H1 (cell line): ENCODE data around the gene SYDE2. TPM values are rescaled to one million over a fixed set of nuclear protein-coding genes. Genes with fewer than 3 reads are reported as not detected.

Experiments used
- CTCF ChIA-PET: fragments of 300-600 bp; sonication (Branson Sonifier 250); formaldehyde crosslinking; loops from one replicate; lab custom pipeline; 2021; ENCODE audit not compliant: partially characterized antibody; lab: Charles Lee
- POLR2A ChIA-PET: fragments of 300-600 bp; sonication (Branson Sonifier 250); formaldehyde crosslinking; loops from one replicate; lab custom pipeline; 2021; ENCODE audit warnings: inconsistent platforms; ENCODE audit not compliant: partially characterized antibody; lab: Charles Lee
- DNase-seq, 2 experiments: peaks; one replicate each; pipeline versions ENCODE4 v3.0.0 to v3.0.0-alpha.2; 2010 to 2022; ENCODE audit warnings: low spot score in 2 of 2, low read depth in 1 of 2, mixed read lengths in 1 of 2
- FAIRE-seq: peaks from 2 replicates; lab custom pipeline; 2011; peaks lifted over from hg19 to GRCh38; lab: Jason Lieb, UNC
- H2AFZ ChIP-seq: 2 replicates; pipeline ENCODE4 v1.8.1; 2012; ENCODE audit warnings: low read length, inconsistent platforms
- H2AK5ac ChIP-seq: 2 replicates; pipeline ENCODE4 v1.6.1; 2013; ENCODE audit warnings: low read depth, low read length
- H2BK120ac ChIP-seq: replicated peaks from 2 replicates; pipeline ENCODE3; 2013; ENCODE audit warnings: low read depth, low read length, inconsistent platforms
- H2BK12ac ChIP-seq: 2 replicates; pipeline ENCODE4 v1.6.1; 2013; ENCODE audit warnings: low read depth, low read length
- H2BK15ac ChIP-seq: 2 replicates; pipeline ENCODE4 v1.6.1; 2013; ENCODE audit warnings: low read length
- H2BK20ac ChIP-seq: 2 replicates; pipeline ENCODE4 v1.6.1; 2013; ENCODE audit warnings: low read length
- H2BK5ac ChIP-seq: 2 replicates; pipeline ENCODE4 v1.6.1; 2013; ENCODE audit warnings: low read depth, low read length
- H3K14ac ChIP-seq: 2 replicates; pipeline ENCODE4 v1.6.1; 2013; ENCODE audit warnings: inconsistent platforms; ENCODE audit not compliant: insufficient read length
- H3K18ac ChIP-seq: 2 replicates; pipeline ENCODE4 v1.6.1; 2013; ENCODE audit warnings: low read length; ENCODE audit errors: extremely low read depth
- H3K23ac ChIP-seq: 2 replicates; pipeline ENCODE4 v1.6.1; 2013; ENCODE audit warnings: inconsistent platforms; ENCODE audit not compliant: insufficient read length
- H3K23me2 ChIP-seq: 2 replicates; pipeline ENCODE4 v1.6.1; 2013; ENCODE audit warnings: low read depth, low read length
- H3K27ac ChIP-seq: 2 replicates; pipeline ENCODE4 v1.6.1; 2011; ENCODE audit warnings: low read depth, low read length, inconsistent platforms
- H3K27me3 ChIP-seq, 4 experiments: replicated peaks in 1 of 4; 1 replicate in 1 of 4; 2 replicates in 3 of 4; pipeline versions ENCODE4 v1.6.1 to v1.8.1; 2011 to 2013; ENCODE audit warnings: low read length in 3 of 4, mild to moderate bottlenecking in 3 of 4, inconsistent platforms in 2 of 4, mixed read lengths in 2 of 4, moderate library complexity in 1 of 4; ENCODE audit not compliant: control insufficient read depth in 3 of 4, insufficient read depth in 3 of 4; ENCODE audit errors: extremely low read depth in 1 of 4
- H3K36me3 ChIP-seq, 4 experiments: 2 replicates each; pipeline versions ENCODE4 v1.6.1 to v1.8.1; 2011 to 2013; ENCODE audit warnings: mild to moderate bottlenecking in 4 of 4, low read length in 3 of 4, moderate library complexity in 2 of 4, control low read depth in 1 of 4, inconsistent platforms in 1 of 4; ENCODE audit not compliant: insufficient read depth in 4 of 4, control insufficient read depth in 2 of 4
- H3K4ac ChIP-seq: replicated peaks from 2 replicates; pipeline ENCODE3; 2013; ENCODE audit warnings: low read length, low read depth, mixed read lengths, inconsistent platforms; ENCODE audit not compliant: insufficient read length
- H3K4me1 ChIP-seq, 4 experiments: replicated peaks in 1 of 4; 1 replicate in 1 of 4; 2 replicates in 3 of 4; pipeline versions ENCODE4 v1.6.1 to v1.8.1; 2011 to 2013; ENCODE audit warnings: low read length in 3 of 4, inconsistent platforms in 2 of 4, mixed read lengths in 1 of 4; ENCODE audit not compliant: insufficient read depth in 4 of 4, control insufficient read depth in 3 of 4
- H3K4me2 ChIP-seq, 2 experiments: 2 replicates each; pipeline versions ENCODE4 v1.6.1 to v1.8.1; 2011 to 2013; ENCODE audit warnings: low read depth in 2 of 2, low read length in 2 of 2, control low read depth in 1 of 2, inconsistent platforms in 1 of 2, mild to moderate bottlenecking in 1 of 2; ENCODE audit not compliant: insufficient read depth in 1 of 2
- H3K4me3 ChIP-seq, 4 experiments: fragments of 200-600, 300-600 bp in 1 of 4; sonication (generic), shearing (Covaris generic), sonication (Bioruptor Twin) in 1 of 4; 2 replicates each; pipeline versions ENCODE4 v1.5.1 to v1.8.1; 2011 to 2016; ENCODE audit warnings: low read length in 4 of 4, low read depth in 3 of 4, control low read depth in 2 of 4, inconsistent platforms in 2 of 4, mild to moderate bottlenecking in 2 of 4, mixed read lengths in 1 of 4, moderate library complexity in 1 of 4; ENCODE audit not compliant: insufficient read depth in 2 of 4; ENCODE audit errors: extremely low read depth in 1 of 4
- H3K56ac ChIP-seq: replicated peaks from 2 replicates; pipeline ENCODE3; 2013; ENCODE audit warnings: low read depth, mild to moderate bottlenecking, mixed read lengths, low read length, inconsistent platforms; ENCODE audit not compliant: insufficient read length
- H3K79me1 ChIP-seq: 2 replicates; pipeline ENCODE4 v1.6.1; 2013; ENCODE audit warnings: low read depth, low read length, control low read depth
- H3K79me2 ChIP-seq, 2 experiments: 2 replicates each; pipeline versions ENCODE4 v1.6.1 to v1.8.1; 2012 to 2013; ENCODE audit warnings: low read length in 2 of 2, mild to moderate bottlenecking in 2 of 2, inconsistent platforms in 1 of 2; ENCODE audit not compliant: insufficient read depth in 2 of 2, control insufficient read depth in 1 of 2
- H3K9ac ChIP-seq, 4 experiments: replicated peaks in 1 of 4; 1 replicate in 1 of 4; 2 replicates in 3 of 4; pipeline versions ENCODE4 v1.6.1 to v1.8.1; 2011 to 2013; ENCODE audit warnings: low read depth in 3 of 4, low read length in 3 of 4, control low read depth in 2 of 4, mild to moderate bottlenecking in 2 of 4, moderate library complexity in 2 of 4, inconsistent platforms in 1 of 4; ENCODE audit errors: extremely low read depth in 1 of 4
- H3K9me3 ChIP-seq, 2 experiments: 2 replicates each; pipeline versions ENCODE4 v1.6.1 to v1.8.1; 2012 to 2013; ENCODE audit warnings: mild to moderate bottlenecking in 2 of 2, moderate library complexity in 2 of 2, control low read depth in 1 of 2, inconsistent platforms in 1 of 2, low read depth in 1 of 2, low read length in 1 of 2, mixed read lengths in 1 of 2; ENCODE audit not compliant: insufficient read depth in 2 of 2
- H4K20me1 ChIP-seq, 2 experiments: replicated peaks in 1 of 2; 2 replicates each; pipeline versions ENCODE3 to v1.8.1; 2011 to 2013; ENCODE audit warnings: inconsistent platforms in 2 of 2, low read length in 2 of 2, mild to moderate bottlenecking in 1 of 2; ENCODE audit not compliant: insufficient read depth in 2 of 2, control insufficient read depth in 1 of 2
- H4K5ac ChIP-seq: 2 replicates; pipeline ENCODE4 v1.6.1; 2013; ENCODE audit warnings: low read length, low read depth, mixed read lengths, inconsistent platforms; ENCODE audit not compliant: insufficient read length
- H4K8ac ChIP-seq: 2 replicates; pipeline ENCODE4 v1.8.0; 2013; ENCODE audit warnings: mild to moderate bottlenecking, moderate library complexity, low read length, inconsistent platforms; ENCODE audit not compliant: insufficient read depth; ENCODE audit errors: extremely low read depth
- H4K91ac ChIP-seq: replicated peaks from 2 replicates; pipeline ENCODE3; 2013; ENCODE audit warnings: low read length, mixed read lengths, inconsistent platforms; ENCODE audit not compliant: insufficient read length
- CTCF ChIP-seq, 3 experiments: IDR thresholded peaks; 1 replicate in 2 of 3; 2 replicates in 1 of 3; pipeline versions ENCODE4 v1.5.1 to v1.6.1; 2011; ENCODE audit warnings: low read length in 3 of 3, mild to moderate bottlenecking in 3 of 3, inconsistent platforms in 2 of 3, low read depth in 1 of 3, moderate library complexity in 1 of 3; ENCODE audit not compliant: insufficient read depth in 1 of 3; ENCODE audit errors: control extremely low read depth in 1 of 3
- EP300 ChIP-seq, 2 experiments: IDR thresholded peaks; 1 replicate in 1 of 2; 2 replicates in 1 of 2; pipeline ENCODE4 v1.6.1; 2011 to 2012; ENCODE audit warnings: low read depth in 2 of 2, low read length in 2 of 2, mild to moderate bottlenecking in 2 of 2, borderline replicate concordance in 1 of 2, inconsistent platforms in 1 of 2, moderate library complexity in 1 of 2
- JUND ChIP-seq: IDR thresholded peaks from 2 replicates; pipeline ENCODE4 v1.6.1; 2011; ENCODE audit warnings: mild to moderate bottlenecking, improper control_type of control experiment, low read length
- MAX ChIP-seq: IDR thresholded peaks from 2 replicates; pipeline ENCODE4 v1.6.1; 2012; ENCODE audit warnings: inconsistent platforms
- PHF8 ChIP-seq: fragments of 200-600 bp; sonication (generic); conservative IDR thresholded peaks from 2 replicates; pipeline ENCODE4 v1.7.1; 2012; ENCODE audit warnings: low read depth, mild to moderate bottlenecking, inconsistent platforms, low read length, moderate library complexity
- POLR2AphosphoS5 ChIP-seq: IDR thresholded peaks from 2 replicates; pipeline ENCODE4 v1.6.1; 2011; ENCODE audit warnings: low read depth, low read length
- RBBP5 ChIP-seq: IDR thresholded peaks from 2 replicates; pipeline ENCODE4 v1.7.1; 2012; ENCODE audit warnings: low read depth, mild to moderate bottlenecking, inconsistent platforms, low read length, moderate library complexity, borderline replicate concordance
- RFX5 ChIP-seq: IDR thresholded peaks from 2 replicates; pipeline ENCODE4 v1.6.1; 2011; ENCODE audit warnings: low read depth, low read length, improper control_type of control experiment, borderline replicate concordance
- RXRA ChIP-seq: IDR thresholded peaks from 2 replicates; pipeline ENCODE4 v1.6.1; 2011; ENCODE audit warnings: low read depth, mild to moderate bottlenecking, low read length, moderate library complexity; ENCODE audit not compliant: insufficient read depth
- SP2 ChIP-seq: IDR thresholded peaks from 2 replicates; pipeline ENCODE4 v1.6.1; 2012; ENCODE audit warnings: mild to moderate bottlenecking, low read length, inconsistent platforms
- SP4 ChIP-seq: IDR thresholded peaks from 2 replicates; pipeline ENCODE4 v1.6.1; 2012; ENCODE audit warnings: low read length, inconsistent platforms
- SRF ChIP-seq: IDR thresholded peaks from 2 replicates; pipeline ENCODE4 v1.6.1; 2011; ENCODE audit warnings: mild to moderate bottlenecking, low read depth, low read length, moderate library complexity
- polyA plus RNA-seq, 7 experiments: library from polyadenylated mRNA; depleted of rRNA in 3 of 7; stranded (reverse) in 5 of 7; unstranded in 2 of 7; fragments of >200 nt in 5 of 7; fragments of 200-250 nt in 2 of 7; gene quantifications; 1 replicate in 5 of 7; 2 replicates in 1 of 7; 4 replicates in 1 of 7; pipeline versions ENCODE4 v1.2.1 to v1.2.3, GENCODE V29; 2011 to 2013; ENCODE audit warnings: missing spikeins in 2 of 7, mixed read lengths in 2 of 7
- total RNA-seq: library from RNA; stranded (reverse); fragmentation: NEBNext Ultra II Directional; extraction: Animal tissue kit (Norgen Biotek cat#: 25700); gene quantifications from 2 replicates; pipeline ENCODE4 v1.2.1, GENCODE V29; 2021

The SYDE2 gene
- total and polyA plus RNA-seq, 2 of the 8 experiments (the other 6 are each of a cell fraction or from before 2014, with no cell fraction given) = 1.6 to 14.6 TPM

DNA sequence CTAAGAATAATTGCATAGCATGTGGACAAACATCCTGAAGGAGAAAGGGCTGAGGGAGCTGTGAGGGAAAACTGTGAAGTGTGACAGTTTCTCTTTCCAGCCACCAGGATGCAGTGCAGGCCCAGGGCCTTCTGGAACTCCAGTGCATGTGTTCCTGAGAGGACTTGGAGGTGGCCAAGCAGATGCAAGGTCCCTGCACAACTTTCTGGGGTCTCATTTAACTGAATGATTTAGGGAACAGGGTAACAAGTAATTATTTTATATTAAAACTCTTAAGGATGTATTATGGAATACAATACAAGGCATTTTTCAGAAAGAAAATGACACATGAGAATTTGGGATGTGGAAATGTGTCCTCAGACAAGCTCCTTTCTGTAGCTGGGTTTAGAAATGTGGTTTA is 91.3 kb downstream of the SYDE2 start:
- no peaks in the 10 kb centered on the region for H3K36me3 ChIP-seq
- no peak overlapping the region for H3K18ac ChIP-seq
- no peaks in the 10 kb centered on the region for H3K4me1 ChIP-seq
- H2BK12ac ChIP-seq = no peak overlapping the region
- H2BK5ac ChIP-seq = no peak overlapping the region
- H3K23ac ChIP-seq = no peak overlapping the region
- CTCF ChIA-PET = interaction anchor here (0.6 to 9.2 kb wide), 47 partner anchors 13 to 988 kb away, joined by 3 to 141 read pairs (median 4); partner anchors contain the start of genes C1orf52 and SYDE2
- no peak overlapping the region for H3K14ac ChIP-seq
- H3K4ac ChIP-seq = no peak overlapping the region
- no peak overlapping the region for H3K9ac ChIP-seq
- no peak overlapping the region for H3K56ac ChIP-seq
- no peaks in the 10 kb centered on the region for H3K23me2 ChIP-seq
- no peak overlapping the region for H3K4me3 ChIP-seq
- DNase-seq (peak in 1 of 2 experiments; percentile 50), FAIRE-seq (peak; percentile 96)
- no peaks in the 10 kb centered on the region for H4K20me1 ChIP-seq
- H3K27me3 ChIP-seq = no peaks in the 10 kb centered on the region
- no peaks in the 10 kb centered on the region for H3K79me1 ChIP-seq
- no peak overlapping the region for H2BK15ac ChIP-seq
- no peaks in the 10 kb centered on the region for H3K9me3 ChIP-seq
- H2AK5ac ChIP-seq = no peak overlapping the region
- no peak overlapping the region for H4K5ac ChIP-seq
- no peak overlapping the region for H3K27ac ChIP-seq
- no peak overlapping the region for H4K8ac ChIP-seq
- H2BK20ac ChIP-seq = no peak overlapping the region
- no peaks in the 10 kb centered on the region for H3K79me2 ChIP-seq
- no peak overlapping the region for H2BK120ac ChIP-seq
- H4K91ac ChIP-seq = no peak overlapping the region
- no peak overlapping the region for H3K4me2 ChIP-seq
- POLR2A ChIA-PET = interaction anchor here (0.8 to 2.2 kb wide), 2 partner anchors 79 to 150 kb away, joined by 3 to 7 read pairs; partner anchors contain the start of gene C1orf52
- H2AFZ ChIP-seq = no peak overlapping the region
- TF ChIP-seq RFX5 (no peak), CTCF (IDR thresholded peaks at IDR 0.05; ENCODE audit: control extremely low read depth in 1 of 3, insufficient read depth in 1 of 3, low read depth in 1 of 3, low read length in 3 of 3) (peak; percentile 82 to 94 (median 93)), PHF8 (no peak), RBBP5 (no peak), SP2 (no peak), SP4 (no peak), SRF (no peak), EP300 (IDR thresholded peaks at IDR 0.05; ENCODE audit: borderline replicate concordance in 1 of 2, low read depth in 2 of 2, low read length in 2 of 2) (no peak), MAX (peak; percentile 41; the same call in 1 of the 2 replicates), JUND (no peak), POLR2AphosphoS5 (no peak), RXRA (no peak)
